Measurements from ENCODE around the gene TK1.

Gene TK1

GRCh38 chr17:78219396-78220150, 32.7 kb upstream of the TK1 start:
- TF ChIP-seq CTCF (IDR thresholded peaks at IDR 0.05; ENCODE audit: control insufficient read depth, insufficient read depth, low read depth, low read length, missing control alignments) = no peak
- DNase-seq (ENCODE audit: low read depth) = no peak
- H3K4me3 ChIP-seq (ENCODE audit: control insufficient read depth, low read depth, low read length) = no peak overlapping the region

- TF ChIP-seq CTCF (IDR thresholded peaks at IDR 0.05; ENCODE audit: control insufficient read depth, insufficient read depth, low read depth, low read length, missing control alignments) = no peak
- no peak for DNase-seq (ENCODE audit: low read depth)
- H3K4me3 ChIP-seq (ENCODE audit: control insufficient read depth, low read depth, low read length) = peak overlapping the region; percentile 83
These were observed 27.8 kb upstream of the TK1 start for GRCh38 chr17:78214706-78215061.

GRCh38 chr17:78214016-78214705, 27.3 kb upstream of the TK1 start, which contains the start of gene BIRC5:
BIRC5 (plus strand) TSS chr17:78214253; CDS start chr17:78214317, 64 bp downstream.
- no peak for TF ChIP-seq CTCF (IDR thresholded peaks at IDR 0.05; ENCODE audit: control insufficient read depth, insufficient read depth, low read depth, low read length, missing control alignments)
- peak; percentile 11 for DNase-seq (ENCODE audit: low read depth)
- H3K4me3 ChIP-seq (ENCODE audit: control insufficient read depth, low read depth, low read length) = peak within 1 kb of the TSS; percentile 83

- TF ChIP-seq CTCF (IDR thresholded peaks at IDR 0.05; ENCODE audit: control insufficient read depth, insufficient read depth, low read depth, low read length, missing control alignments) = no peak
- no peak for DNase-seq (ENCODE audit: low read depth)
- H3K4me3 ChIP-seq (ENCODE audit: control insufficient read depth, low read depth, low read length) = no peak overlapping the region
These were observed 24.2 kb upstream of the TK1 start for GRCh38 chr17:78211032-78211431.

GRCh38 chr17:78210111-78210510, 23.3 kb upstream of the TK1 start:
- no peak for DNase-seq (ENCODE audit: low read depth)
- no peak for TF ChIP-seq CTCF (IDR thresholded peaks at IDR 0.05; ENCODE audit: control insufficient read depth, insufficient read depth, low read depth, low read length, missing control alignments)
- H3K4me3 ChIP-seq (ENCODE audit: control insufficient read depth, low read depth, low read length) = no peak overlapping the region

GRCh38 chr17:78208486-78208885, 21.6 kb upstream of the TK1 start:
- no peak for TF ChIP-seq CTCF (IDR thresholded peaks at IDR 0.05; ENCODE audit: control insufficient read depth, insufficient read depth, low read depth, low read length, missing control alignments)

More at GRCh38 chr17:78208486-78208885, 21.6 kb upstream of the TK1 start:
- H3K4me3 ChIP-seq (ENCODE audit: control insufficient read depth, low read depth, low read length) = no peak overlapping the region
- no peak for DNase-seq (ENCODE audit: low read depth)
